SW 1271 (cell line): Measurements from ENCODE around the gene APOL1.

Source experiments
- DNase-seq, 2 experiments: peaks; one replicate each; lab custom pipeline; 2025; lab: John Stamatoyannopoulos, UW

APOL1 gene

DNA sequence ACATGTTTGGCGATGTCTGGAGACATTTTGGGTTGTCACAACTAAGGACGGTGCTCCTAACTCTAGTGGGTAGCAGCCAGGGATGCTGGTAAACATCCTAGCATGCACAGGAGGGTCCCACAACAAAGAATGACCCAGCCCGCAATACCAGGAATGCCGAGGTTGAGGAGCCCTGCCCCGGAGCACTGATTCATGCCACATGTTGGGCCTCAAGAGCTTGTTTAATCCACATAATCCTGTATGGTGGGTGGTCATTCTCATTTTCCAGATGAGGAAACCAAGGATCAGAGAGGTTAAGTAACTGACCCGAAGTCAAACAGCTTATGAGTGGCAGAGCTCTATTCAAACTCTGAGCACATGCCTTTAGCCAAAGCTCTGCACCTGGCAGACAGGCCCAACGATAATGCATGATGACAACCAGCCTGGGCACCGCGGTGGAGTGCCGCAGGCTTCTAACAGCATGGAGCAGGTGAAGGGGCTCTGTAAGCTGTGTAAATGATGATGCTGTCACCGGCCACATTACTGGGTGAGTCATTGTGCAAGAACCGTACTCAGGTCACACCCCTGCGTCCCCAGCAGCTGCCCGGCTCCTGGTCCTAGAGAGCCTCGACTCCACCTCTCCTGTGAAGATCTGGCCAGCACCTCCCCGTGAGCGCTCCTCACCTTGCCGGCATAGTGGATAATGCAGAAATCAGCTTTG is 58.6 kb downstream of the APOL1 start:
- no peak for DNase-seq

DNA sequence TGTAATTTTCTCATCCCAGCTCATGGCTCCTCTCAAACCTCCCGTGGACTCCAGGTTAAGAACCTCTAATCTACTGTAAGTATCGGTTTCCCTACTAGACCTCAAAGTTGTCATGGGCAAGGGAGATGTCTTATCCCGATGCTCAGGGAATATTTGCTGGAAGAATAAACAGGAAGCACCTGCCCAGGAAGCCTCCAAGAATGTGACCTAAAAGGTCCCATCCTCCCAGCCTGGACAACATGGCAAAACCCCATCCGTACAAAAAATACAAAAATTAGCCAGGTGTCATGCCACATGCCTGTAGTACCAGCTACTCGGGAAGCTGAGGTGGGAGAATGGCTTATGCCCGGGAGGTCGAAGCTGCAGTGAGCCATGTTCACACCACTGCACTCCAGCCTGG is 62.4 kb downstream of the APOL1 start:
- DNase-seq = no peak

DNA sequence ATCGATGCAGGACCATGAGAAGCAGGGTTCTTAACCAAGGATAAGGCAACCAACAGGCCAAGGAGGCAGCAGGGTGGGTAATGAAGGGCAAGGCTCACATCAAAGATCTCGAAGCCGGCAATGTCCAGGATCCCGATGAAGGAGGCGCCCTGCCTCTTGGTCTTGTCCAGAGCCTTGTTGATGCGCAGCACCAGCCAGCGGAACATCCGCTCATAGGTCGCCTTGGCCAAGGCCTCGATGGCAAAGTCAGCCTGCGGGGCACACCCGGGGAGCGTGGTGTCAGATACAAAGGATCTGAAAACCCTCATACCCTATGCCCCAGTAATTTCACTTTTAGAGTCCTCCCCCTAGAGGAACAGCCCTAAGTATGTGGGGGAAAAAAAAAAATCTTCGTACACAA is 63.5 kb downstream of the APOL1 start:
- no peak for DNase-seq
